H1 (cell line): ENCODE data around the gene ABCB11. TPM values are rescaled to one million over a fixed set of nuclear protein-coding genes. Genes with fewer than 3 reads are reported as not detected.

ENCODE experiments used
- CHD2 ChIP-seq: IDR thresholded peaks from 2 replicates; pipeline ENCODE4 v1.6.1; 2012; ENCODE audit warnings: low read length, improper control_type of control experiment
- CTCF ChIP-seq, 3 experiments: IDR thresholded peaks; 1 replicate in 2 of 3; 2 replicates in 1 of 3; pipeline versions ENCODE4 v1.5.1 to v1.6.1; 2011; ENCODE audit warnings: low read length in 3 of 3, mild to moderate bottlenecking in 3 of 3, inconsistent platforms in 2 of 3, low read depth in 1 of 3, moderate library complexity in 1 of 3; ENCODE audit not compliant: insufficient read depth in 1 of 3; ENCODE audit errors: control extremely low read depth in 1 of 3
- RFX5 ChIP-seq: IDR thresholded peaks from 2 replicates; pipeline ENCODE4 v1.6.1; 2011; ENCODE audit warnings: low read depth, low read length, improper control_type of control experiment, borderline replicate concordance
- RXRA ChIP-seq: IDR thresholded peaks from 2 replicates; pipeline ENCODE4 v1.6.1; 2011; ENCODE audit warnings: low read depth, mild to moderate bottlenecking, low read length, moderate library complexity; ENCODE audit not compliant: insufficient read depth
- SRF ChIP-seq: IDR thresholded peaks from 2 replicates; pipeline ENCODE4 v1.6.1; 2011; ENCODE audit warnings: mild to moderate bottlenecking, low read depth, low read length, moderate library complexity
- TAF1 ChIP-seq: IDR thresholded peaks from 2 replicates; pipeline ENCODE4 v1.6.1; 2011; ENCODE audit warnings: mild to moderate bottlenecking, low read depth, low read length
- polyA plus RNA-seq, 7 experiments: library from polyadenylated mRNA; depleted of rRNA in 3 of 7; stranded (reverse) in 5 of 7; unstranded in 2 of 7; fragments of >200 nt in 5 of 7; fragments of 200-250 nt in 2 of 7; gene quantifications; 1 replicate in 5 of 7; 2 replicates in 1 of 7; 4 replicates in 1 of 7; pipeline versions ENCODE4 v1.2.1 to v1.2.3, GENCODE V29; 2011 to 2013; ENCODE audit warnings: missing spikeins in 2 of 7, mixed read lengths in 2 of 7
- total RNA-seq: library from RNA; stranded (reverse); fragmentation: NEBNext Ultra II Directional; extraction: Animal tissue kit (Norgen Biotek cat#: 25700); gene quantifications from 2 replicates; pipeline ENCODE4 v1.2.1, GENCODE V29; 2021
- TF ChIP-seq, protein P1 (sequence below): IDR thresholded peaks from 2 replicates; pipeline ENCODE4 v1.6.1; 2011; ENCODE audit warnings: low read length, improper control_type of control experiment

ABCB11 gene
- total and polyA plus RNA-seq, 2 of the 8 experiments (the other 6 are each of a cell fraction or from before 2014, with no cell fraction given), result not detected

GRCh38 chr2:168894720-168895119 lies 136.4 kb downstream of the ABCB11 start (continued):
- TF ChIP-seq, protein P1, sequence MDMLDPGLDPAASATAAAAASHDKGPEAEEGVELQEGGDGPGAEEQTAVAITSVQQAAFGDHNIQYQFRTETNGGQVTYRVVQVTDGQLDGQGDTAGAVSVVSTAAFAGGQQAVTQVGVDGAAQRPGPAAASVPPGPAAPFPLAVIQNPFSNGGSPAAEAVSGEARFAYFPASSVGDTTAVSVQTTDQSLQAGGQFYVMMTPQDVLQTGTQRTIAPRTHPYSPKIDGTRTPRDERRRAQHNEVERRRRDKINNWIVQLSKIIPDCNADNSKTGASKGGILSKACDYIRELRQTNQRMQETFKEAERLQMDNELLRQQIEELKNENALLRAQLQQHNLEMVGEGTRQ, result no peak
- TF ChIP-seq SRF, result no peak
- TF ChIP-seq RXRA, result no peak
- no peak for TF ChIP-seq RFX5
- TF ChIP-seq TAF1, result no peak
- TF ChIP-seq CTCF (IDR thresholded peaks at IDR 0.05; ENCODE audit: control extremely low read depth in 1 of 3, insufficient read depth in 1 of 3, low read depth in 1 of 3, low read length in 3 of 3), result no peak
- no peak for TF ChIP-seq CHD2
